Activated naive CD4-positive, alpha-beta T cell treated with anti-CD3 and anti-CD28 coated beads, Interleukin-2, amount 10 ng/mL, durations not matched to agents 7 days and 5 days (primary cell): ENCODE measurements around the gene NOP16.
A peak's percentile ranks its signal among the peaks of the same experiment; 100 is the strongest.

Experiments used
- CTCF ChIA-PET: fragments of 350-600 bp; sonication (Branson Sonifier 250); formaldehyde crosslinking; loops from one replicate; lab custom pipeline; 2021; ENCODE audit warnings: antibody characterized with exemption; lab: Charles Lee
- DNase-seq: peaks from one replicate; pipeline ENCODE4 v3.0.0-alpha.2; 2020
- H3K27ac Mint-ChIP-seq: one replicate; pipeline ENCODE4 v1.8.0; 2021; ENCODE audit warnings: mild to moderate bottlenecking, moderate library complexity, mixed read lengths
- H3K27me3 Mint-ChIP-seq: one replicate; pipeline ENCODE4 v1.8.0; 2021; ENCODE audit warnings: mild to moderate bottlenecking, mixed read lengths
- H3K36me3 Mint-ChIP-seq: one replicate; pipeline ENCODE4 v1.8.0; 2021; ENCODE audit warnings: mixed read lengths
- H3K4me1 Mint-ChIP-seq: one replicate; pipeline ENCODE4 v1.8.0; 2021; ENCODE audit warnings: mixed read lengths
- H3K4me3 Mint-ChIP-seq: one replicate; pipeline ENCODE4 v1.8.0; 2021; ENCODE audit warnings: mild to moderate bottlenecking, moderate library complexity, mixed read lengths
- H3K9me3 Mint-ChIP-seq: one replicate; pipeline ENCODE4 v1.8.0; 2021; ENCODE audit warnings: mixed read lengths

Gene NOP16

DNA sequence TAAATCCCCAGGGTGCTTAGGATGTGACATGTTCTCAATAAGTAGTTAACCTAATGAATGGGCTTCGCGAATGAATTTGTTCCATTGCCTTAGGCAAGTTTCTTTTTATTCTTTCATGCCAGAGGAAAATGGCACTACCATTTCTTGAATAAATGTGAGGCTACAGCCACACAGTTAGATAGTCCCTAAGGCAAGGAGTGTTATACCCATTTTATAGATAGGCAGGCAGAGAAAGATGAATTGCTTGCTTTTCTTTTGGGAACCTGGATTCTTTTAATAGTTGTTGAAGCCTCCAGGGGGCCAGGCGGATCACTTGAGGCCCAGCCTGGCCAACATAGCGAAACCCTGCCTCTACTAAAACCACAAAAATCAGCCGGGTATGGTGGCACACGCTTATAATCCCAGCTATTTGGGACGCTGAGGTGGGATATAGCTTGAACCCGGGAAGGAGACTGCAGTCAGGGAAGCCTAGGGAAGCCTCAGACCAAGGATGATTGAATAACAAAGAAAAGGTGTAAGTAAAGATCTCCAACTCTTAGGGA is 943 bp downstream of the NOP16 start:
- peak overlapping the region; percentile 88 for H3K4me3 Mint-ChIP-seq
- H3K27me3 Mint-ChIP-seq, result no peaks in the 10 kb centered on the region
- H3K4me1 Mint-ChIP-seq, result peaks cover 34% of the 10 kb centered on the region
- peaks cover 50% of the 10 kb centered on the region for H3K36me3 Mint-ChIP-seq
- H3K27ac Mint-ChIP-seq, result peak overlapping the region; percentile 99
- no peaks in the 10 kb centered on the region for H3K9me3 Mint-ChIP-seq
- no peak for DNase-seq
- CTCF ChIA-PET, result interaction anchor here (0.7 to 1.0 kb wide), 2 partner anchors 27 to 659 kb away, joined by 3 read pairs; no protein-coding TSS in a partner anchor

DNA sequence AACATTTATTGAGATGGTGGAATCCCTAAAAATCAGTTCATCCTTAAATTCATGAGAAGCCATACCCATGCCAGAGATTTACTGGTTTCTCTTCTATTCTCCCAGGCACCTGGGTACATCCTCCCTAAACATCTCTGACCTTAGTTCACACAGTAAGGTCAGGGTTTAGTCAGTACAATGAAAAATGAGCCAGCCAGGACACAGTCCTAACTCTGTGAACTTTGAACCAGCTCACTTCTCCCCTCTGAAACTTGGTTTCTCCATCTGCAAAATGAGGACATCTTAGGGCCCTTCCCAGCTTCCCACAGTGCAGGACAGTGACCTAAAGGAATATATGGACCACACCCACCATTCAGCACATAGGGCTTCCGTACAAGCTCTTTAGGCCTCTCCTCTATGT is 1.9 kb downstream of the NOP16 start:
- no peak for DNase-seq
- no peaks in the 10 kb centered on the region for H3K9me3 Mint-ChIP-seq
- CTCF ChIA-PET, result no interaction called here
- peak overlapping the region; percentile 88 for H3K4me3 Mint-ChIP-seq
- H3K36me3 Mint-ChIP-seq, result peaks cover 52% of the 10 kb centered on the region
- H3K27ac Mint-ChIP-seq, result peak overlapping the region; percentile 16
- H3K27me3 Mint-ChIP-seq, result no peaks in the 10 kb centered on the region
- H3K4me1 Mint-ChIP-seq, result peaks cover 34% of the 10 kb centered on the region

GRCh38 chr5:176384991-176385390 is 3.4 kb downstream of the NOP16 start:
- Mint-ChIP-seq H3K27me3 (no peaks in the 10 kb centered on the region), H3K4me1 (peaks cover 27% of the 10 kb centered on the region), H3K36me3 (peaks cover 49% of the 10 kb centered on the region), H3K9me3 (no peaks in the 10 kb centered on the region), H3K4me3 (no peak overlapping the region), H3K27ac (no peak overlapping the region)
- no peak for DNase-seq
- CTCF ChIA-PET, result interaction anchor here (0.9 kb wide), 1 partner anchor 23 kb away, joined by 3 read pairs; no protein-coding TSS in a partner anchor

- peaks cover 52% of the 10 kb centered on the region for H3K36me3 Mint-ChIP-seq
- peaks cover 23% of the 10 kb centered on the region for H3K4me1 Mint-ChIP-seq
Observed at GRCh38 chr5:176384366-176384930, 4.0 kb downstream of the NOP16 start.

DNA sequence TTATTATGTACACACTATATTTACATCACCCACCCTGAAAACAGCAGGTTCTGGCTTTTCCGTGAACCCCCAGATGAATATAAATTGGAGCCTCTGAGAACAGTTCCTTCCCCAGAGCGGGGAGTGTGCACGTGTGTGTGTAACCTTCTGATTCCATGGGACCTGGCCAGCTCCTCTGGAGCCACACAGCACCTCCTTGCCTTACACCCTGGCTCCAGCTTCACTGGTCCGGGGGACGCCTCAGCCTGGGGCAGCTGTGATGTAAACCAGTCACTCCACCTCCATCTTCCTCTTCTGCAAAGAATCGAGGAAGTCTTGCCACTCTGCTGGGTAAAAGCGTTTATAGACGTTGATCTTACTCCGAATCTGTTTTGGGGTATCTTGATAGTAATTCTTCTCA is 4.4 kb downstream of the NOP16 start:
- no peak for DNase-seq
- CTCF ChIA-PET, result no interaction called here
- peaks cover 22% of the 10 kb centered on the region for H3K4me1 Mint-ChIP-seq
- H3K27ac Mint-ChIP-seq, result peak overlapping the region; percentile 37
- H3K9me3 Mint-ChIP-seq, result no peaks in the 10 kb centered on the region
- H3K36me3 Mint-ChIP-seq, result peaks cover 53% of the 10 kb centered on the region
- H3K27me3 Mint-ChIP-seq, result no peaks in the 10 kb centered on the region
- H3K4me3 Mint-ChIP-seq, result no peak overlapping the region

More at GRCh38 chr5:176384366-176384930, 4.0 kb downstream of the NOP16 start:
- CTCF ChIA-PET, result no interaction called here
- no peak for DNase-seq
- H3K27me3 Mint-ChIP-seq, result no peaks in the 10 kb centered on the region
- H3K27ac Mint-ChIP-seq, result peak overlapping the region; percentile 37
- no peaks in the 10 kb centered on the region for H3K9me3 Mint-ChIP-seq
- no peak overlapping the region for H3K4me3 Mint-ChIP-seq

- Mint-ChIP-seq H3K36me3 (peaks cover 53% of the 10 kb centered on the region), H3K27ac (no peak overlapping the region), H3K4me1 (peaks cover 22% of the 10 kb centered on the region), H3K4me3 (no peak overlapping the region), H3K9me3 (no peaks in the 10 kb centered on the region), H3K27me3 (no peaks in the 10 kb centered on the region)
- CTCF ChIA-PET, result no interaction called here
- DNase-seq, result no peak
Observed at GRCh38 chr5:176383248-176383905, 5.0 kb downstream of the NOP16 start.

DNA sequence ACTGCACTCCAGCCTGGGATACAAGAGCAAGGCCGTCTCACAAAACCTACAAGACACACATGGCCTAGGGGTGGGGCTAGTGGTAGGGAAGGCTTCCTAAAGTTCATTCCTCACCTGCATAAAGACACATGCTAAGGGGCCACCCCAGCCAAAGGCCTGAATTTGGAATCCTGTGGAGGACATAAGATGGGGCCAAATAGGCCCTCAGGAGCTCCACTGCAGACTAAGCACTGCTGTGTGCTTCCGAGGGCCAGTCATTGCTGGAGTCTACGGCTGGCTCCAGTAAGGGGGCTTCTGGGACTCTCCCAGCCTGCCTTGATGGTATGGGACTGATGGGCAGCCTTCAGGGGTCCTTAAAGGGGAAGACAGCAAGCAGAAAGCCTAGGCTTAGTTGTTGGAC is 5.7 kb downstream of the NOP16 start:
- H3K4me1 Mint-ChIP-seq, result peaks cover 22% of the 10 kb centered on the region
- no peaks in the 10 kb centered on the region for H3K9me3 Mint-ChIP-seq
- no peak overlapping the region for H3K4me3 Mint-ChIP-seq
- peaks cover 53% of the 10 kb centered on the region for H3K36me3 Mint-ChIP-seq
- DNase-seq, result no peak
- CTCF ChIA-PET, result no interaction called here
- no peaks in the 10 kb centered on the region for H3K27me3 Mint-ChIP-seq
- H3K27ac Mint-ChIP-seq, result no peak overlapping the region

- no peak for DNase-seq
- no peaks in the 10 kb centered on the region for H3K9me3 Mint-ChIP-seq
- H3K27me3 Mint-ChIP-seq, result no peaks in the 10 kb centered on the region
- H3K36me3 Mint-ChIP-seq, result peaks cover 49% of the 10 kb centered on the region
- CTCF ChIA-PET, result no interaction called here
- H3K4me3 Mint-ChIP-seq, result no peak overlapping the region
- H3K4me1 Mint-ChIP-seq, result peaks cover 15% of the 10 kb centered on the region
- H3K27ac Mint-ChIP-seq, result no peak overlapping the region
Observed at GRCh38 chr5:176381979-176382378, 6.4 kb downstream of the NOP16 start.

- Mint-ChIP-seq H3K9me3 (no peaks in the 10 kb centered on the region), H3K27me3 (no peaks in the 10 kb centered on the region), H3K4me1 (peaks cover 9% of the 10 kb centered on the region), H3K36me3 (peaks cover 46% of the 10 kb centered on the region), H3K4me3 (no peak overlapping the region), H3K27ac (no peak overlapping the region)
- CTCF ChIA-PET, result no interaction called here
- DNase-seq, result no peak
Observed at GRCh38 chr5:176381423-176381822, 7.0 kb downstream of the NOP16 start.

GRCh38 chr5:176379881-176380280 is 8.5 kb downstream of the NOP16 start:
- no peaks in the 10 kb centered on the region for H3K4me1 Mint-ChIP-seq
- peaks cover 36% of the 10 kb centered on the region for H3K36me3 Mint-ChIP-seq
- no peak for DNase-seq
- H3K9me3 Mint-ChIP-seq, result no peaks in the 10 kb centered on the region
- H3K4me3 Mint-ChIP-seq, result no peak overlapping the region
- no peaks in the 10 kb centered on the region for H3K27me3 Mint-ChIP-seq
- CTCF ChIA-PET, result no interaction called here
- no peak overlapping the region for H3K27ac Mint-ChIP-seq

DNA sequence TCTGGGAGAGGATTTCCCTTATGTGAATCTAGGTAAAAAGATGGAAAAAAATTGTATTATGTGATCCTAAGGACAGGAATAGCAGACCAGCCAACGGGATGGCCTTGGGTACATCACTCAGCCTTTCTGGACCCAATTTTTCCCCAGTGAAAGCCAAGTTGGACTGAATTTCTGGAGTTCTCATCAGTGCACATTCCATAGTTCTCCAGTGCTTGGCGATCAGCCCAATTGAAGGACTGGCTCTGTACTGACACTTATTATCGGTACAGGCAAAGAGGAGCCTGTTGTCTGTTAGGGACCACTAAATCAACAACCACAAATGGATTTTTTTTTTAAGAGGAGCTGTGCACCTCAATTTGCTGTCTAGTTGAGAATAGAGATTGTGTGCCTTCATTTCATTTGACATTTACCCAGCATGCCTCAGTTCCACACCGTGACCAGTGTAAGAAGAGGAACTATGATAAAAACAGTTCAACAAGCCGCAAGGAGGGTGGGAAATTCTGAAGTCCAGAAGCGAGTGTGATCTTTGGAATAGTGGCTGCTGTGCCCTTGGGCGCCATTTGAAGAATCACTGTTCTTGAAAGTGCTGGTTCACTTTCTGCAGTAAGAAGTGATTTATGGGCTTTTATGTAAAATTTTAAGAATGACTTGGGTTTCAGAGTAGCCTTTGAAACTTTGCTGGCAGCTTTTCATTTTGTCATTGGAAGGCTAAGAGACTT is 15.1 kb downstream of the NOP16 start:
- no peaks in the 10 kb centered on the region for H3K27me3 Mint-ChIP-seq
- CTCF ChIA-PET, result no interaction called here
- no peak for DNase-seq
- H3K4me3 Mint-ChIP-seq, result no peak overlapping the region
- H3K9me3 Mint-ChIP-seq, result no peaks in the 10 kb centered on the region
- no peak overlapping the region for H3K27ac Mint-ChIP-seq
- H3K36me3 Mint-ChIP-seq, result peaks cover under 1% of the 10 kb centered on the region
- no peaks in the 10 kb centered on the region for H3K4me1 Mint-ChIP-seq

DNA sequence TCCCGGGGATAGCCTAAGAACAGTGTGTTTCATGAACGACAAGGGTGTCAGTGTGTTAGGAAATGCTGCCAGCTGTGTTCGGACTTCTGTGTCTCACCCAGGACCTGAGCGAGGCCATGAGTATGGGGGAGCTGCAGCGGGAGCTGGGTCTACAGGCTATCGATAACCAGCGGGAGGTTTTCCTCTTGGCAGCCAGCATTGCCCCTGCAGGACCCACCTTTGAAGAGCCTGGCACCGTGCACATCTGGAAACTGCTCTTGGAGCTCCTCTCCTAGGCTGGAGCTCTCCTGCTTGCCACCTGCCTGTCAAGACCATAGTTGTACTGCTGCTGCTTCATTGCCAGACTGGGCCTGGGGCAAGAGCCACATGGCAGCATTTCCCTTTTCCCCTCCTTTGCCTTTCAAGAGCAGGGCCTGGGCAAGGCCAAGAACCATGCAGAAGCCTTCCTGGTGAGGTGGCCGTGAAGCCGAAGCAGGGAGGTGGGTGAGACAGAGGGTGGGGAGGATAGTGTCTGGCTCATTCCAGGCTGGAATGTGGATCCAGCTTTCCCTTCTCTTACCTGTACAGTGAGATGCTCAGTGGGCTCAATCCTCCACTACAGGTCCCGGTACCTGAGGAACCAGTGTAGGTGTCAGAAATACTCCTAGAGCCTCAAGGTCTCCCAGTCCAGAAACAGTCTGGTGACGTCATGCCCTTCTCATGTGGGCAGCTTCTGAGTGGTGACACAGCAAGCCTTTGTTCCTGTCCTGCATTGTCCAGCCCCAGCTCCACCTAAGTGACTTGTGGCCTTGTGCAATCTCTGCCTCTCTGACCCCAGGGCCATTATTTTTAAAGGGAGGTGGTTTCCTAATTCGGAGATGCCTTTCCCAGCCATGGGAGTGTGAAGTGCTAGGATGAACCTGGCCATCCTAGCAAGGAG is 16.5 kb downstream of the NOP16 start:
- H3K36me3 Mint-ChIP-seq, result peaks cover 13% of the 10 kb centered on the region
- CTCF ChIA-PET, result no interaction called here
- H3K4me1 Mint-ChIP-seq, result peaks cover 11% of the 10 kb centered on the region
- H3K27ac Mint-ChIP-seq, result no peak overlapping the region
- H3K4me3 Mint-ChIP-seq, result no peak overlapping the region
- no peaks in the 10 kb centered on the region for H3K27me3 Mint-ChIP-seq
- H3K9me3 Mint-ChIP-seq, result no peaks in the 10 kb centered on the region
- DNase-seq, result no peak

DNA sequence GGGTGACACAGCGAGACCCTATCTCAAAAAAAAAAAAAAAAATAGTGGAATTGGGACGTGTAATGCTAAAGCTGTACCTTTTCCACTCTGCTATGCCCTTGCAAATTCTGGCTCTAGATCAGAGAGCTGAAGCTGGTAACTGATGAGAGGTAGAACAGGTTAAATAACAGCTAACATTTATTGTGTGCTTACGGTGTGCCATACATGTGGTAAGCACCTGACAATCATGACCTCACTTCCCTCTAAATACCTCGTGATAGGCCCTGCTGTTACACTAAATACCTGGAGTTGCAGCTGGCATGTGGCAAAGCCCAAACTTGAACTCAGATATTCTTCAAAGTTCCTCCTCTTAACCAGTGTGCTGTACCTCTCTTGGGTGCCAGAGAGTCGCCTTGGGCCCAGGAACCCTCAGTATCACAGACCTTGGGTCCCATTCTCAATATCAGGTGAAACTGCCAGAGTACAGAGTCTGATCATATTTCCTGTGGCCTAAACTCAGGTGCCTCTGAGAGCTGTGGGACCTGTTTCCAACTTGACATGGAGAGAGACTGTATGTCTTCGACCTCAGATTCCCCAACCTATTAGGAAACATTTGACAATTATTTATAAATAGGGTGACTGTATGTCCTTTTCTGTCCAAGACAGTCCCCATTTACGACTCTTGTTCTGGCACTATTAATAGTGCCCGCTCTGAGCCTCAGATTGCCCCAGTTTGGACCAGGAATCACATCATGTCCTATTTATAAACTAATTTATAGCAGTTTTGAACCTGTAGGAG is 18.3 kb downstream of the NOP16 start:
- H3K4me1 Mint-ChIP-seq, result peaks cover 15% of the 10 kb centered on the region
- DNase-seq, result no peak
- H3K9me3 Mint-ChIP-seq, result no peaks in the 10 kb centered on the region
- H3K36me3 Mint-ChIP-seq, result peaks cover 17% of the 10 kb centered on the region
- H3K27ac Mint-ChIP-seq, result no peak overlapping the region
- CTCF ChIA-PET, result no interaction called here
- H3K4me3 Mint-ChIP-seq, result no peak overlapping the region
- H3K27me3 Mint-ChIP-seq, result no peaks in the 10 kb centered on the region
